ENCODE data around the gene STX4.

Gene STX4

GRCh38 chr16:31085411-31085810 lies 52.1 kb downstream of the STX4 start:
- no peak for DNase-seq

- DNase-seq, result no peak
Observed at GRCh38 chr16:31085873-31086628, 52.7 kb downstream of the STX4 start.

- no peak for DNase-seq
Observed at GRCh38 chr16:31086629-31086906, 53.2 kb downstream of the STX4 start.

GRCh38 chr16:31087481-31087880 lies 54.1 kb downstream of the STX4 start:
- no peak for DNase-seq

GRCh38 chr16:31087971-31088370 lies 54.6 kb downstream of the STX4 start:
- no peak for DNase-seq

- no peak for DNase-seq
Observed at GRCh38 chr16:31088459-31089183, 55.3 kb downstream of the STX4 start, which contains the start of gene PRSS53. Gene PRSS53 (minus strand): TSS chr16:31088943. CDS start chr16:31088809, 134 bp downstream.

- DNase-seq, result no peak
Observed at GRCh38 chr16:31089199-31089598, 55.8 kb downstream of the STX4 start.
